ENCODE data around the gene PALS2.

DNA sequence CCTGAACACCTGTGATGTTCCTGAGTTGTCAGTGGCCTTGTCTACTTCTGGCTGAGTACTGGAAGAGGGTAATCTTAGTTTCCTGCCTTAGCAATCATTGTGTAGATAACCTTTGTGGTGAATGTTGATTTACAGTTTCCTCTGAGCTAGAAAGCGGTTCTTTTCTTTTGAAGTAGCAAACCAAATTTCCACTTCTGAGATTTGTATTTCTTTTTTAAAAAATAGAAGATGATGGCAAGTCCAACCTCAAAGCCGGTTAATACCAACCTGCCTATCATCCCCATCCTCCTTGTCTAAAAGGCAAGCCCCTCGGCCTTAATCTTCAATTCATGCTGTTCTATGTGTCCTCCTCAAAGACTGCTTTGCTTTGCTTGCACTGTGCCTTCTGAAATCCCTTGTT lies 12.5 kb upstream of the PALS2 start:
- TF ChIP-seq CTCF (IDR thresholded peaks at IDR 0.05 in 2 of 3, conservative IDR thresholded peaks at IDR 0.05 in 1 of 3; ENCODE audit: borderline replicate concordance in 1 of 3, insufficient read depth in 1 of 3, low read depth in 2 of 3, low read length in 2 of 3) = no peak
- TF ChIP-seq POLR2A (IDR thresholded peaks at IDR 0.05; ENCODE audit: borderline replicate concordance, extremely low read depth, insufficient read depth, insufficient read length) = no peak
- TF ChIP-seq CEBPB (IDR thresholded peaks at IDR 0.05; ENCODE audit: low read depth) = no peak
- TF ChIP-seq ZNF274 (IDR thresholded peaks at IDR 0.05; ENCODE audit: low read depth, low read length) = no peak
- TF ChIP-seq SP1 (IDR thresholded peaks at IDR 0.05; ENCODE audit: low read depth) = no peak
- TF ChIP-seq POLR2AphosphoS5 (IDR thresholded peaks at IDR 0.05; ENCODE audit: low read depth, low read length) = no peak
- no peak for TF ChIP-seq EZH2phosphoT487 (IDR thresholded peaks at IDR 0.05; ENCODE audit: borderline replicate concordance)
- no peak for TF ChIP-seq EZH2 (IDR thresholded peaks at IDR 0.05)
- TF ChIP-seq, protein P1, sequence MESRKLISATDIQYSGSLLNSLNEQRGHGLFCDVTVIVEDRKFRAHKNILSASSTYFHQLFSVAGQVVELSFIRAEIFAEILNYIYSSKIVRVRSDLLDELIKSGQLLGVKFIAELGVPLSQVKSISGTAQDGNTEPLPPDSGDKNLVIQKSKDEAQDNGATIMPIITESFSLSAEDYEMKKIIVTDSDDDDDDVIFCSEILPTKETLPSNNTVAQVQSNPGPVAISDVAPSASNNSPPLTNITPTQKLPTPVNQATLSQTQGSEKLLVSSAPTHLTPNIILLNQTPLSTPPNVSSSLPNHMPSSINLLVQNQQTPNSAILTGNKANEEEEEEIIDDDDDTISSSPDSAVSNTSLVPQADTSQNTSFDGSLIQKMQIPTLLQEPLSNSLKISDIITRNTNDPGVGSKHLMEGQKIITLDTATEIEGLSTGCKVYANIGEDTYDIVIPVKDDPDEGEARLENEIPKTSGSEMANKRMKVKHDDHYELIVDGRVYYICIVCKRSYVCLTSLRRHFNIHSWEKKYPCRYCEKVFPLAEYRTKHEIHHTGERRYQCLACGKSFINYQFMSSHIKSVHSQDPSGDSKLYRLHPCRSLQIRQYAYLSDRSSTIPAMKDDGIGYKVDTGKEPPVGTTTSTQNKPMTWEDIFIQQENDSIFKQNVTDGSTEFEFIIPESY (IDR thresholded peaks at IDR 0.05; ENCODE audit: extremely low read depth, insufficient replicate concordance, low read length) = no peak
- no peak for TF ChIP-seq YY1 (IDR thresholded peaks at IDR 0.05; ENCODE audit: extremely low read depth, insufficient replicate concordance, low read depth, low read length)
- no peak for TF ChIP-seq RAD21 (IDR thresholded peaks at IDR 0.05; ENCODE audit: low read depth)
